Stimulated activated CD4-positive, alpha-beta T cell treated with anti-CD3 and anti-CD28 coated beads, Interleukin-12 subunit alpha, Interleukin-12 subunit beta, amount 100 ng/mL, for 48 hours (primary cell): Measurements from ENCODE around the gene PSMC3.

Experiments
- DNase-seq, 3 donors: peaks; one replicate each; pipeline ENCODE4 v3.0.0-alpha.2; 2020; ENCODE audit warnings: low read depth in 2 of 3, low spot score in 1 of 3

The PSMC3 gene

DNA sequence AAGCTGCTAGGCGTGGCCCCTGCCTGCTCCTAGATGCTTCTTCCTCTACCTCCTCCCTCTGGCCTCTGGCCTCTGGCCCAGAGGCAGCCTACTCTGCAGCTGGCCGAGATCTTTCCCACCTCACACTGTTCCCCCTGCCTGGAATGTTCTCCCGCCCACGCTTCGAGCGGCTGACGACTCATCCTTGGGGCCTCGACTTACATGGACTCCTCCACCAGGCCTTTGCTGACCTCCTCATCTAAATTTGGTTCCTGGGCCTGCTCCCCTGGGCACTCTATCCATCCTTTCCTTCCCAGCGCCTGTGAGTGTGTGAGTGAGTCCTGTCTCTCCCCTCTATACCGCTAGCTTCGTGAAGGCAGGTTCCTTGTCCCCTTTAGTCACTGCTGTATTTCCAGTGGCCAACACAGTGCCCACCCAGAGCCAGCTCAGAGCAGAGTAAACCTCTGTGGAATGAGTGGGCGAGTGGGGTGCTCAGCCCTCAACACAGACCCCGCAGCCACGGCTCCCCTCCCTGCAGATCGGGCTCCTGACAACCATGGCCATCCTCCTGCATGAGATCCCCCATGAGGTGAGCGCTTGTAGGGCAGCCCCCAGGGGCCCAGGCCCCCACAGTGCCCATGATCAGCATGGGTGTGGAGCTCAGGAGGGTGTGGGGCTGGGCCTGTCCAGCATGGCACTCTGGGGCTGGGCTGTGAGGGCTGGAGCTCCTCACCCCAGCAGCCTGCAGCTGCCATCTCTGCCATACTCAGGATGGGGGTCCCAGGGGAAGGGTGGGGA lies 12.1 kb downstream of the PSMC3 start:
- no peak for DNase-seq

DNA sequence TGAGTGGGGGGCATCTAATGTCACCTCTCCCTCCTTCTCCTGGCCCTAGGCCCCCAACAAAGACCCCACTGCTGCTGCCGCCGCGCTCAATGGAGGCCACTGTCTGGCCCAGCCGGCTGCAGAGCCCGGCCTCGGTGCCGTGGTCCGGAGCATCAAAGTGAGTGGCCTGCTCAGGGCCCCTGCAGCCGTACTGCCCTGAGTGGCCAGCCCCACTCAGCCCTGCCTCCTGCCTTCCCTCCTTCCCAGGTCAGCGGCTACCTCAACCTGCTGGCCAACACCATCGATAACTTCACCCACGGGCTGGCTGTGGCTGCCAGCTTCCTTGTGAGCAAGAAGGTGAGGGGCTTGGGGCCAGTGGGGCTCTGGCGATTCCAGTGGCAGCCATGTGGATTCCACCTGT lies 12.9 kb downstream of the PSMC3 start:
- no peak for DNase-seq

DNA sequence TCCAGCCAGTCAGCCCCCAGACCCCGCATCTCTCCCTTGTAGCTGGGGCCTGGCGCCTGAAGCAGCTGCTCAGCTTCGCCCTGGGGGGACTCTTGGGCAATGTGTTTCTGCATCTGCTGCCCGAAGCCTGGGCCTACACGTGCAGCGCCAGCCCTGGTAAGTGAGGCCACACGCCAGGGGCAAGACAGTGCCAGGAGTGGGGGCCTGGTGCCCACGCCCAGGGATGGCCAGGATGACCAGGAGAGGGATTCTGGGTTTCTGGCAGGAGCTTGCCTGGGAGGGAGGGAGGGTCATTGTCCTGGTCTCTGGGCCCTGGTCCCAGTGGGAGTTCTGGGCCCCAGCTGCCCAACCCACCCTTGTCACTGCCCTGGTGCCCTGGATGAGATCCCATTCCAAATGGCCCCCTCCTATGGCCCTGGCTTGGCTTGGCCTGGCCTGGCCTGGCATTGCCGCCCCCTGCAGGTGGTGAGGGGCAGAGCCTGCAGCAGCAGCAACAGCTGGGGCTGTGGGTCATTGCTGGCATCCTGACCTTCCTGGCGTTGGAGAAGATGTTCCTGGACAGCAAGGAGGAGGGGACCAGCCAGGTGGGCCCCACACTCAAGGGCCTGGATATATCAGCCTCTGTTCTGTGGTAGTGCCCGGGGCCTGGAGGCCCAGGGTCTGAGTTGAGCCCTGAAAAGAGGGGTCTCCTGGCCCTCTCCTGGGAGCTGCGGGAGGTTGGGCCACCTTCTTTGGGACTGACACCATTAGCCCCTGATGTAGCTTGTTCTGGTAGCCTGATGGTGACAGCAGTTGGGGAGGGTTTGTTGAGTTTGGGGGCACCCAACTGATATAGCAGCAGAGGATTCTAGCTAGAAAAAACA lies 14.1 kb downstream of the PSMC3 start:
- peak; percentile 27 to 55 (median 51) for DNase-seq

DNA sequence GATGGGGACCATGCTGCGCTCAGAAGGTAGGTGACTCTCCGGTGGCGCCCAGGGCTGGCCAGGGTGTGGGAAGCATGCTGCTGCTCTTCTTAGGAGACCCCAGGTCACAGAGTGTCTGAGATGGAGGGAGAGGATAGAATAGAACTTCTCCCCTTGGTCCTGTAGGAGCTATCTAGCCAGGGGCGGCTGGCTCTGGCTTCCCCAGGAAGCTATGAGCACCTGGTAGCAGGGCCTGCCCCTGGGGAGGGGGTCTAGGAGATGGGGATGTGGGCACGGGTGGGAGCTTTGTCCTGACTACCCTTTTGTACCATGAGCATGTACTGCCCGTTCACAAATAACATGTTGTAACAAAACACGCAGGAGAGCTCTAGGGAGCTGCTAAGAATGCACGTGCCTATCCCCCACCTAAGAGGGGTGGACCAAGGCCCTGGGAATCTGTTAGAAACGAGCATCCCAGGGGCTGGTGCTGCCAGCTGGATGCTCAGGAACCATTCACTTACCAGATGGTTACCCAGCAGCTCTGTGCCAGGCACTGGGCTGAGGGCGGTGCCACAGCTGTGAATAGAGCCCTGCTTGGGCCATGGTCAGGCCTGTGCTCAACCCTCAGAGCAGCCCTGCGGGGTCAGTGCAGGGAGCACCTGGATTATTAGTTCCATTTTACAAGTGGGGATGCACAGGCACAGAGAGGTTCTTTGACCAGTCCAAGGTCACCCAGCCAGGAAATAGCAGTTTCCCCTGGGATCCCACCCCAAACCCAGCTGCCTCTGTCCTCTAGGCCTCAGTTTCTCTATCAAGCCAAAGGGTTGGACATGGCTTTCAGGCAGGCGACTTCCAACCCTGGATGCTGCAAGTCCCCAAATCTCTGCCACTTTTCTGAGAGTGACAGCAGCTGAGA lies 15.6 kb downstream of the PSMC3 start:
- DNase-seq = no peak

DNA sequence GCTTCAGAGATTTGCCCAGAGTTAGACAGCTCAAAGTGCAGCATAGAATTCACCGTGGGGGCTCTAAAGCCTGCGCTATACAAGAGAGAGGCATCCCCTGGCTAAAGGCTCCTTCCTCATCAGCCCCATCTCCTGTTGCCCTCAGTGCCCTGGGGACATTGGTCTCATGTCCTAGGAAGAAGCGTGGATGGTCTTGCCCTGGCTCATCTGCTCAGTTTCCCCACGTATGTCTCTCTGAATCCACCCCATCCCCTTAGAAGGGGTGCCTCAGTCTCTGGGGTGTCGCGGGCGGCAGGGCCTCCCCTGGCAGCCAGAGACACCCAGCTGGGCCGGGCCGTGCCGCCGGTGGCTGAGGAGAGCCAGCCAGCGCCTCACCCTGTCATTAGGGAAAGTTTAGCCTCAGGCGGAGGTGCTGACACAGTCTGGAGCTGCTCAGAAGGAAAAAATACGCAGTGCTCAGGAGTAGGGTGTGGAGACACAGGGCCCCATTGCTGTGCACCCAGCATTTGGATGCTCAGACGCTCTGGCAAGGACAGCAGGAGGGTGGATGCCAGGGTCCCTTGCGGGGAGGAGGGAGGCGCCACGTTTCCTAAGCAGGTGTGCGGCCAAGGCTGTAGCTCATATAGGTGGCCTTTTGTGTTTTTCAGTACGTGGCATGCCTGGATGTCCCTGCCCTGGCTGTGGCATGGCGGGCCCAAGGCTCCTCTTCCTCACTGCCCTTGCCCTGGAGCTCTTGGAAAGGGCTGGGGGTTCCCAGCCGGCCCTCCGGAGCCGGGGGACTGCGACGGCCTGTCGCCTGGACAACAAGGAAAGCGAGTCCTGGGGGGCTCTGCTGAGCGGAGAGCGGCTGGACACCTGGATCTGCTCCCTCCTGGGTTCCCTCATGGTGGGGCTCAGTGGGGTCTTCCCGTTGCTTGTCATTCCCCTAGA lies 16.5 kb downstream of the PSMC3 start:
- no peak for DNase-seq

DNA sequence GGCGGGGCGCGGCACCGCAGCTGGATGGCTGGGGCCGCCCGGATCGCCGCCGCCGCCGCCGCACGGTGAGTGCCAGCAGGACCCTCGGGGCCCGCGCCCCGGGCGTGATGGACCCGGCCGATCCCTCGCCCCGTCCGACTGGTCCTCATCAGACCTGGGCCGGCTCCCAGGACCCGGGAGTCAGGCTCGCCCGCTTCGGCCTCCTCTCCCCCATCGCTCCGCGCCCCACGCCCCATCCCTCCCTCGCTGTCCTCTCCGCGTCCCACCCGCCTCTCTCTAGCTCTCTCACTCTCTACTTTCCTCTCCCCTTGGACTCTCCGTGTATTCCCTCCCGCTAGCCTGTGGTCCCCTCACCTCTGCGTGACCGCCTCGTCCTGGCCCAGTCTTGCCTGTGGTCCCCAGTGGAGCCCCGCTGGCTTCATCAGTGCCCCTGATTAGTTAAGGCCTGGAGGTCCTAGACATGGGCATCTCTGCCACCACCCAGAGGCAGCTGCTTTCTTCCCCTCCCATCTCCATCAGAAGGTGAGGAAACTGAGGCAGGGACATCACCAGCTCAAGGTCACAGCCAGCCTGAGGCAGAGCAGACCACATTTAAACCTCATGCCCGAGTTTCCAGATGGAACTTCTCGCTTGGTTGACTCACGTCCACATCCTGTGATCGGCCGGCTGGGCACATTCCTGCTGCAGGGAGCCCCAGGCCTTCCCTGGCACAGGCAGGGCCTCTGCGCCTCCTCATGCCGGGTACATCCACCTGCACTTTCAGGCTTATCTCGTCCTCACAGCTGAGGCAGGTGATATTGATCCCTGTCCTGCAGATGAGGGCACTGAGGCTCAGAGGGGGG lies 17.4 kb downstream of the PSMC3 start:
- DNase-seq = no peak

DNA sequence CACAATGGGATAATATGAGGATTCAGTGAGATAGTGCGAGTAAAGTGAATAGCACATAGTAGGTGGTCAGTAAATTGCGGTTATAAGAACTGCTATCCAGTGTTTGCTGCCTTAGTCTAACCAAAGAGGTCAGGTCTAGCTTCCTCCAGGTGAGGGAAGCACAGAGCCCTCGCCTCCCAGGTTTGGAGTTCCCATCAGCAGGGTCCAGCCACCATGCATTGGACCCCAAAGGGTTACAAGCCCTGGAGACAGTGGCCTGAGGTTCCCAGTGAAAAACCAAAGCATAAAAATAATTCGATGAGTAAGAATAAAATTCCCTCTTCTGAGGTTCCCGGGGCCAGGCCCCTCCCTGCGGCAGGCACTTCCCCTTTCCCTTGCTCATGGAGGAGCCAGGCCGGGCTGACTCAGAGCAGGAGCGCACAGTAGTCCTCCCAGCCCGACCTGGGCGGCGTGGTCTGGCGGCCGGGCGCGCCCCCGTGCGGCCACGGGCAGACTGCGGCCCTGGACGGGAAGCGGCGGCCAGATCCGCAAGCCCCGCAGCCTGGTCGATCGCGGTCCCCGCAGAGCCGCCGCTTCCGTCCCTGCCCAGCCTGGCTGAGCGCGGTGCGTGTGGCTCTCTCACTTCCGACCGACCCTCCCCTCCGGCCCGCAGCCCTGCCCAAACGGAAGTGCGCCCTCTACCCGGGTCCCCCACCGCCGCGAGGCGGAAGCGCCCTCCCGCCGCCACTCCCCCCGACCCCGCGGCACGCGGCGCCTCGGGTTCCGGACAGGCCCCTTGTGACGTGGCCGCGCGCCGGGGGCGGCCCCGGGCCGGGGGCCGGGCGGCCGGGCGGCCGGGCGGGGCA lies 18.3 kb downstream of the PSMC3 start, which contains the start of gene SLC39A13:
Gene SLC39A13, plus strand, starts transcription at position 845 of the 845 bp plus-strand sequence. CDS start 1,505 bp downstream, outside the sequence.
- peak; percentile 89 to 91 (median 89) for DNase-seq

DNA sequence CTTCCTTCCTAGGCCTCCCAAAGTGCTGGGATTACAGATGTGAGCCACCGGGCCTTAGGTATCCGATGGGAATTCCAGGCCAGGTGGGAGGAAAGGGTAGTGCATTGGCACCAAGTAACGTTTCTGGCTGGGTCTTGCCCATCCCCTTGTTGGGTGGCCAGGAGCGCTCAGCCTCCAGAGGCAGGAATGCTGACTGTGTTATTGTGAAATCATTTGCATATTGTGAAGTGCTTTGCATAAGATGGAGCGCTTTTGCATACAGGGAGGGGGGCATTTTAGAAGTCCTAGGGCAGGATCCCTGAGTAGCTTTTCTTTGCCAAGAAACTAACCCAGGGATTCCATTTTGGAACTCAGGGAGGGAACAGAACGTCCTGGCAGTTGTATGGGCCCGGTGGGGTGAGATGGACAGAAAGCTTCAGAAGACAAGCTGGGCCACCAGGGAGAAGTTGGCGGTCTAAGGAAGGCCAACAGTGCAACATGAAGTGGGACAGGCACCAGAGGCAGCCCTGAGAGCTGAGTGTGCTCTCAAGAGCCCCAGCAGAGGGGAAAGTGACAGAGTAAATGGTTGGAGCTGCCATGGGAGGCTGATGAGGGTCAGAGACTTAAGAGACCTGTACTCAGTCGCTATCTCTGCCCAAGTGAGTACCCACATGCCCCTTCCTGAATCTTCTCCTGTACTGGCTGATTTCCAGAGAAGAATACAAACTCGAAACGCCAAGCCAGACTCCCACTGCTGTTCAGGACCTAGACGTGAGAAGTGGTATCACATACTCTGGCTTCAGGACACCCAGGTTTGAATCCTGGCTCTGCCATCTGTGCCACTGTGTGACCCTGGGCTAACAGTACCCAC lies 19.1 kb downstream of the PSMC3 start:
- DNase-seq = no peak

DNA sequence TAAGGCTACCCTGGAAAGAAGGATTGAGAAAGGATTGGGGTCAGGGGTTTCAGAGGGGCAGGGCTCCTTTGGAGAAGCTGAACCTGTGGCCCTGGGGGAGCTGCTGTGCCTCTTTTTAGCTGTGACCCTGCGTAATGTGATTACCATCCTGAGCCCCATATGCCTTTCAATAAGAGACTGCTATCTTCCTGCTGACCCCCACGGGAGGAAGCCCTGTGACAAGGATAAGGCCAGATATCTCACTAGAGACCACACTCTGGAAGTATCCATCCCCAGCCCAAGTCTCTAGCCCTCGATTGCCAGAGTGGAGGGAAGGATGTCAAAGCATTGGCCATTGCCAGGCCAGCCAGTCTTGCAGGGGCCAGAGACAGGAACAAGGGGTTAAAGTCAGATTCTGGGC lies 22.7 kb downstream of the PSMC3 start:
- no peak for DNase-seq

DNA sequence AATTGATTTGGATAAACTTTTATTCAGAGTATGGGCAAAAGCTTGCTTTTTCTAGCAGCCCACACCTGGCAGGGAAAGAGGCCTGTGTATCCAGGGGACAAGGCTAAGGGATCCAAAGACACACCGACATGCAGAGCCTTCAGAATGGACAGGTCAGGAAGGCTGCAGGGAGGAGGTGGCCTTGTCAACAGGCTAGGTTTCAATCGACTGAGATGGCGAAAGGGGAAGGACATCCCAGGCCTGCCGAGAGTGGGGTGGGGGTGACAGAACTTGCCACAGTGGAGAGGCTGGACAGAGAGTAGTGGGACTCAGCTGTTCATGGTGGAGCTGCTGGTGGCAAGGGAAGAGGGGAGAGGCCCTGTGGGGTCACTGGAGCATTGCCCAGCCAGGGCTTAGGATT lies 23.1 kb downstream of the PSMC3 start:
- DNase-seq = no peak

DNA sequence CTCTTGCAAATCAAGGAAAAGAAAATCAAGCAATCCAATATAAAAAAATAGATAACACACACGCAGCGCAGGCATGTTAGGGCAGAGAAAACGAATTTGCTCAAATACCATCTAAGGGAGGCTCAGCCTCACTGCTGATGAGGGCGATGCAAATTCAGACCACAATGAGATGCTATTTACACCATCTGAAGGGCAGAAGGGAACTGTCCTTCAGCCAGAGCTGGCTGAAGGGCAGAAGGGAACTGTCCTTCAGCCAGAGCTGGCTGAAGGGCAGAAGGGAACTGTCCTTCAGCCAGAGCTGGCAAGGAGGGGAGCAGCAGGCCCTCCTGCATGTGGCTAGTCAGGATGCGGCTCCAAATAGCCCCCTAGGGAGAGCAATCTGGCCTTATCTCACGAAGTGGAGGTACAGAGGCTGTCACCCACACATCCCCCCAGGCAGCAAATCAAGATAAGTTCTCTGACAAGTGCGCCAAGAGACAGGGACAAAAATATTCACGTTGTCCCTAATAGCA lies 25.4 kb downstream of the PSMC3 start:
- DNase-seq = no peak

DNA sequence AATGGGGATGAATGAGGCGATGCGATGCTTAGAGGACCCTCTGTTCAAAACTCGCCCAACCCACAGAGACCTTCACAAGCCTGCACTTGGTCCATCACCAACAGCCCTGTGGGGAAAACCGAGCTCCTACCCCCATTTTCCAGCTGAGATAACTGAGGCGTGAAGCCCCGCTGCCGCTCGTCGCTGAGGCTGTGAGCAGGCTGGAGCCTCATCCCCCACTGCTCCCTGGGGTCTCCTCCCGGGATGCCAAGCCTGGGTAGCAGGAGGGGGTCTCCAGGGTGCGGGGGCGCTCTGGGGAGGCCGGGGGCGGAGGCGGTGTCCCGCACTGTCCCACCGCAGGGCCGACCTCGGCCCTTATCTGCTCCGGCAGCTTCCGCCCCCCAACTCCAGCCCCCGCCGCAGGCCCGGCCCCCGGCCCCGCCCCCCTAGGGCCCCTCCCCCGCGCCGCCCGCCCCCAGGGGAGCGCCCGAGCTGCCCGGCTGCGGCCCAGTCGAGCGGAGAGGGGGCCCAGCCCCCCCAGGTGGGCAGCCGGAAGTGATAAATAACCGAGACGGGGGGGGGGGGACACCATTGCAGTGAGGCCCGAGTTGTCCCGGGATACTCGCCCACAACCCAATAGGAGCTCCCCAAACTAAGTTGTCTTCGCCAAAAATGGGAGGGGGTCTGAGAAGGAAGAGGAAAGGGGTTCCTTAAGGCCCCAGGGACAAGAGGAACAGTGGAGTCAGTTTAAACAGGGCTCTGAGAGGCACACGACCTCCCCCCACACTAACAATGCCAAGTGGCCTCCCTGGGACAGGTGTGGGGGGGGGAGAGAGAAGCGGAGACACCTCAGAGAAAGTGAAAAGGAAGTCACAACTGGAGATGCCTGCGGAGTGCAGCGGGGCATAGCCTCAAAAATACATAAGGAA lies 26.1 kb downstream of the PSMC3 start:
- DNase-seq = no peak

DNA sequence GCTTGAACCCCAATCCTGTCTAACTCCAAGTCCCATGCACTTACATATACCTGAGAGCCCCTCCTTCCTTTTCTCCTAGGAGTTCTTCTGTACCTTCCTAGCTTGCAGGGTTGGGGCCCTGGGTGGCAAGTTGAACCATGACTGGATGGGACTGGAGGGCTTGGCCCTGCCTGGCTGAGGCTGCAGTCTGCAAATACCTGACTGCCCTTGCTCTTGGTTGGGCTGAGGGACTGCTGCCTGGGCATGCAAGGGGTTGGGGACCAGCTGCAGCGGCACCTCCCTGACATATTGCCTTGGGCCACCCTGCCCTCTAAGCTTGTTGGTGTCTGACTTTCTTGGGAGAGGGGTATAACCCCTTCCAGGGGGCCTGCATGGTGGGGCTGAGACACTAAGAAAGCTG lies 27.7 kb downstream of the PSMC3 start:
- no peak for DNase-seq

DNA sequence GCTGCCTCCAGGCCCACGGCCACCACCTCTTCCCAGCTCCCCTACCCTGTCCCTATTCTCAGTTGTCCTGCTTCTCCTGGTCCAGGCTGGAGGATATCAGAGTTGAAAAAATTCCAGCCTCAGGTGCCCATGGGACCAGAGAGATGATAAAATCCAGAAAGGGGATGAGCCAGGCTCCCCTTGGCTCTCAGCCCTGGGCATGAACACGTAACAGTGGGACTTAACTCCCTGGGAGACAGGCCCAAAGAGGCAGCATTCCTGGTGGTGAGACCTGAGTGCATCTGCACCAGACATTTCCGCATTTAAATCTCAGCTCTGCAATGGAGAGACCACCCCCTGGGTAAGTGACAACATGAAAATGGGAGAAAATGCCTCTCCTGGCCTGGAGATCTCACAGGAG lies 28.2 kb downstream of the PSMC3 start:
- DNase-seq = no peak

DNA sequence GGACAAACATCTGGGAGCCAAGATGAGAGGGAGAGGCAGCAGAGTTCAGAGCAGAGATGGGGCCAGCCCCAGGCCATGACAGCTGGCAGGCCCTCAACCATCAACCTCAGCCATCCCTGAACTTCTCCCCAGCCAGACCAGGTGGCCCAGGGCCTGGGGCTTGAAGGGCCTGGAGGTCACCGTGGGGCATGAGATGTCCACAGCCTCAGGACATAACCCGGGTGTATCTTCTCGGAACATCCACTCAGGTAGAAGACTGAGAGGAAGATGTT lies 30.3 kb downstream of the PSMC3 start:
- DNase-seq = no peak

DNA sequence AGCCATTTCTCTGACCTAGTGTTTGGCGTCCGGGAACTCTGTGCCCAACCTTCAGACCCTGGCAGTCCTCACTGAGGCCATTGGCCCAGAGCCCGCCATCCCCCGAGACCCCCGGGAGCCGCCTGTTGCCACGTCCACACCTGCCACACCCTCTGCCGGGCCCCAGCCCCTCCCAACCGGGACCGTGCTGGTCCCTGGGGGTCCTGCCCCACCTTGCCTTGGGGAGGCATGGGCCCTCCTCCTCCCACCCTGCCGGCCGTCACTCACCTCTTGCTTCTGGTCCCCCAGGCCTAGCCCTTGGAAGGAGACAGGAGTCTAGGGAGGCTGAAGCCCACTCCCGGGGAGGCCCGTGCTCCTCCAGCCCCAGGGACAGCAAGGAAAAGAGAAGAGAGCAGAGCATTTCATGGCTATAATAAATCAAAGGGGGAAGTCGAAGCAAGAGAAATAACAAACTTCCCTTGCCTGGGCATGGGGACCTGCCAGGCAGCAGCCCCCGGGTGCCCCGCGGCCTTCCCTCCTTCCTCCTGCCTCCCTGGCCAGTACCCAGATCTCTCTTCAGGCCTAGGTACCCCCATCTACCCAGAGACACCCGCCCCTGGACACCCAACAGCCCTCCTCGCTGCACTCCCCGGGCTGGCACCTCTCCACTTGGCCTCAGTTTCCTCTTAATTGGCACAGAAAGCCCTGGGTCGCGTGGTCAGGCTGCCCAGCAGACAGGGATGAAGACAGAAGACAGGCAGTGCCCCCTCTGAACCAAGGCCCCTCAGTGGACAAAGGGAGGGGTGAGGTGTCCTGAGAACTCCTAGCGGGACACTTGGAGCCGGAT lies 30.8 kb downstream of the PSMC3 start:
- DNase-seq = no peak
